Measurements from ENCODE around the gene NTSR1.

DNA sequence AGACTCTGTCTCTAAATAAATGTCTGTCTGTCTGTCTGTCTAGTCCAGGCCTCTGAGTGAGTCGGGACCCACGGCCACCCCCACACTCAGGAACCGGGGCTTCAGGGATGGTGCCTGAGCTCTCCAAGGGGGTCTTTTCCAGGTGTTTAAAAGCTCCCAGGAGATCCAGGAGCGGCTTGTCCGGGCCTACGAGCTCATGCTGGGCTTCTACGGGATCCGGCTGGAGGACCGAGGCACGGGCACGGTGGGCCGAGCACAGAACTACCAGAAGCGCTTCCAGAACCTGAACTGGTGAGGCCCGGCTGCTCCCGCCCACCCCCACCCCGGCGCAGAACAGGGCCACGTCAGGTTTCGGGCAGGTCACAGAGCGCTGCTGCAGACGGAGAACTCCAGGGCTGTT, 102.7 kb downstream of the NTSR1 start:
- TF ChIP-seq, protein P1, sequence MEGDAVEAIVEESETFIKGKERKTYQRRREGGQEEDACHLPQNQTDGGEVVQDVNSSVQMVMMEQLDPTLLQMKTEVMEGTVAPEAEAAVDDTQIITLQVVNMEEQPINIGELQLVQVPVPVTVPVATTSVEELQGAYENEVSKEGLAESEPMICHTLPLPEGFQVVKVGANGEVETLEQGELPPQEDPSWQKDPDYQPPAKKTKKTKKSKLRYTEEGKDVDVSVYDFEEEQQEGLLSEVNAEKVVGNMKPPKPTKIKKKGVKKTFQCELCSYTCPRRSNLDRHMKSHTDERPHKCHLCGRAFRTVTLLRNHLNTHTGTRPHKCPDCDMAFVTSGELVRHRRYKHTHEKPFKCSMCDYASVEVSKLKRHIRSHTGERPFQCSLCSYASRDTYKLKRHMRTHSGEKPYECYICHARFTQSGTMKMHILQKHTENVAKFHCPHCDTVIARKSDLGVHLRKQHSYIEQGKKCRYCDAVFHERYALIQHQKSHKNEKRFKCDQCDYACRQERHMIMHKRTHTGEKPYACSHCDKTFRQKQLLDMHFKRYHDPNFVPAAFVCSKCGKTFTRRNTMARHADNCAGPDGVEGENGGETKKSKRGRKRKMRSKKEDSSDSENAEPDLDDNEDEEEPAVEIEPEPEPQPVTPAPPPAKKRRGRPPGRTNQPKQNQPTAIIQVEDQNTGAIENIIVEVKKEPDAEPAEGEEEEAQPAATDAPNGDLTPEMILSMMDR (conservative IDR thresholded peaks at IDR 0.05 in 1 of 2, IDR thresholded peaks at IDR 0.05 in 1 of 2; ENCODE audit: extremely low read depth in 1 of 2, insufficient read depth in 1 of 2, low read depth in 1 of 2, low read length in 2 of 2): no peak
- no peak for TF ChIP-seq EZH2 (IDR thresholded peaks at IDR 0.05; ENCODE audit: borderline replicate concordance, low read length)

Measured in mammary epithelial cell (primary cell).